ENCODE results near the gene MCTP1. TPM values are rescaled to one million over a fixed set of nuclear protein-coding genes. Genes with fewer than 3 reads are reported as not detected.

Gene MCTP1
- total RNA-seq, 4 donors from 2014 or later: 44.7 to 88.7 (median 74.3) TPM

- no peak for TF ChIP-seq CTCF (IDR thresholded peaks at IDR 0.05; ENCODE audit: low read depth)
Observed at GRCh38 chr5:94808497-94808896, 476.4 kb downstream of the MCTP1 start.

GRCh38 chr5:94807985-94808384 is 476.9 kb downstream of the MCTP1 start:
- TF ChIP-seq CTCF (IDR thresholded peaks at IDR 0.05; ENCODE audit: low read depth): no peak

GRCh38 chr5:94802450-94802849 is 482.4 kb downstream of the MCTP1 start:
- no peak for TF ChIP-seq CTCF (IDR thresholded peaks at IDR 0.05; ENCODE audit: low read depth)

- no peak for TF ChIP-seq CTCF (IDR thresholded peaks at IDR 0.05; ENCODE audit: low read depth)
Observed at GRCh38 chr5:94796586-94796985, 488.3 kb downstream of the MCTP1 start.

GRCh38 chr5:94793816-94794198 is 491.1 kb downstream of the MCTP1 start:
- TF ChIP-seq CTCF (IDR thresholded peaks at IDR 0.05; ENCODE audit: low read depth): no peak

GRCh38 chr5:94793113-94793815 is 491.6 kb downstream of the MCTP1 start:
- TF ChIP-seq CTCF (IDR thresholded peaks at IDR 0.05; ENCODE audit: low read depth): no peak

GRCh38 chr5:94791829-94792228 is 493.1 kb downstream of the MCTP1 start:
- no peak for TF ChIP-seq CTCF (IDR thresholded peaks at IDR 0.05; ENCODE audit: low read depth)
